ENCODE results near the gene TLCD3A. TPM values are rescaled to one million over a fixed set of nuclear protein-coding genes. Genes with fewer than 3 reads are reported as not detected.

The TLCD3A gene
- total and polyA plus RNA-seq, 9 of the 15 experiments (the other 6 are each of a cell fraction or from before 2014, with no cell fraction given), result 1.3 to 13.5 (median 7.3) TPM

DNA sequence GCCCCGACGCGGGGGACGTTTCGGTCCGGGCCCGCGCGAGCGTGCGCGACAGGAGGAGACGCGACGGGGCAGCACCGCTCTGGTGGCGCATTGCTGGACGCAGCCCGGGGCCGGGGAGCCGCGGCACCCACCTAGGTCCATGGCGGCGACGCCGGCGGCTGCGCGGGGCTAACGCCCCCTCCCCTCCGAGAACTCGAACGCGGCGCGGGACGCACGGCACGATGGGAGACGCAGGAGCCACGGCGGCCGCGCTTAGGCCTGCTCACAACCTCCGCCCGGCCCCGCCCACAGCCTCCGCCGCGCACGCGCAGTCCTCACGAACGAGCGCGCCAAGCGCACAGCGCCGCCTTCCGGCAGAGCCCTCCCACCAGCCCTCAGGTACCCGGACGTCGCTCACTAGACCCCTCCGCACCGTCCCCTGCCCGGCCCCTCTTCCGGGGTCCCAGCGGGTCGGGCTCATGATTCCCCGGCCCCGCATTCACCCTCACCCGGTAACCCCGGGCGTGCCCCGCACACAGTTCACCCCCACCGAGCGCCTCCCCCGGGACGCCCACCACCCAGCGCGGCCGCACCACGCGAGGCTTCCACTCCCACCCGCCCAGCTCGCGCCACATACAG lies 19.7 kb downstream of the TLCD3A start, which contains the start of gene GEMIN4 (continued):
- TF ChIP-seq, protein P1, sequence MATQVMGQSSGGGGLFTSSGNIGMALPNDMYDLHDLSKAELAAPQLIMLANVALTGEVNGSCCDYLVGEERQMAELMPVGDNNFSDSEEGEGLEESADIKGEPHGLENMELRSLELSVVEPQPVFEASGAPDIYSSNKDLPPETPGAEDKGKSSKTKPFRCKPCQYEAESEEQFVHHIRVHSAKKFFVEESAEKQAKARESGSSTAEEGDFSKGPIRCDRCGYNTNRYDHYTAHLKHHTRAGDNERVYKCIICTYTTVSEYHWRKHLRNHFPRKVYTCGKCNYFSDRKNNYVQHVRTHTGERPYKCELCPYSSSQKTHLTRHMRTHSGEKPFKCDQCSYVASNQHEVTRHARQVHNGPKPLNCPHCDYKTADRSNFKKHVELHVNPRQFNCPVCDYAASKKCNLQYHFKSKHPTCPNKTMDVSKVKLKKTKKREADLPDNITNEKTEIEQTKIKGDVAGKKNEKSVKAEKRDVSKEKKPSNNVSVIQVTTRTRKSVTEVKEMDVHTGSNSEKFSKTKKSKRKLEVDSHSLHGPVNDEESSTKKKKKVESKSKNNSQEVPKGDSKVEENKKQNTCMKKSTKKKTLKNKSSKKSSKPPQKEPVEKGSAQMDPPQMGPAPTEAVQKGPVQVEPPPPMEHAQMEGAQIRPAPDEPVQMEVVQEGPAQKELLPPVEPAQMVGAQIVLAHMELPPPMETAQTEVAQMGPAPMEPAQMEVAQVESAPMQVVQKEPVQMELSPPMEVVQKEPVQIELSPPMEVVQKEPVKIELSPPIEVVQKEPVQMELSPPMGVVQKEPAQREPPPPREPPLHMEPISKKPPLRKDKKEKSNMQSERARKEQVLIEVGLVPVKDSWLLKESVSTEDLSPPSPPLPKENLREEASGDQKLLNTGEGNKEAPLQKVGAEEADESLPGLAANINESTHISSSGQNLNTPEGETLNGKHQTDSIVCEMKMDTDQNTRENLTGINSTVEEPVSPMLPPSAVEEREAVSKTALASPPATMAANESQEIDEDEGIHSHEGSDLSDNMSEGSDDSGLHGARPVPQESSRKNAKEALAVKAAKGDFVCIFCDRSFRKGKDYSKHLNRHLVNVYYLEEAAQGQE (IDR thresholded peaks at IDR 0.05; ENCODE audit: borderline replicate concordance), result 0 out of 2 replicates have a peak, but pooled peaks have one; percentile 5
- TF ChIP-seq, protein P1 (CRISPR knock-in tag; IDR thresholded peaks at IDR 0.05; ENCODE audit: low read depth), result no peak
- TF ChIP-seq CBFA2T3 (IDR thresholded peaks at IDR 0.05), result no peak
- peak; percentile 42 for TF ChIP-seq TAF1 (IDR thresholded peaks at IDR 0.05; ENCODE audit: control insufficient read depth, extremely low read depth, insufficient read depth, low read length, severe bottlenecking)
- peak; percentile 57 for TF ChIP-seq TBP (optimal IDR thresholded peaks at IDR 0.05; ENCODE audit: low read depth, low read length)
- TF ChIP-seq POLR2B (IDR thresholded peaks at IDR 0.05; ENCODE audit: low read depth, partially characterized antibody), result peak; percentile 55
- TF ChIP-seq, protein P2, sequence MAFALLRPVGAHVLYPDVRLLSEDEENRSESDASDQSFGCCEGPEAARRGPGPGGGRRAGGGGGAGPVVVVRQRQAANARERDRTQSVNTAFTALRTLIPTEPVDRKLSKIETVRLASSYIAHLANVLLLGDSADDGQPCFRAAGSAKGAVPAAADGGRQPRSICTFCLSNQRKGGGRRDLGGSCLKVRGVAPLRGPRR (CRISPR knock-in tag; IDR thresholded peaks at IDR 0.05), result no peak
- no peak for TF ChIP-seq HMG20A (CRISPR knock-in tag; conservative IDR thresholded peaks at IDR 0.05)
- no peak for TF ChIP-seq TBL1XR1 (IDR thresholded peaks at IDR 0.05; ENCODE audit: low read length in 2 of 2)
- TF ChIP-seq, protein P3, sequence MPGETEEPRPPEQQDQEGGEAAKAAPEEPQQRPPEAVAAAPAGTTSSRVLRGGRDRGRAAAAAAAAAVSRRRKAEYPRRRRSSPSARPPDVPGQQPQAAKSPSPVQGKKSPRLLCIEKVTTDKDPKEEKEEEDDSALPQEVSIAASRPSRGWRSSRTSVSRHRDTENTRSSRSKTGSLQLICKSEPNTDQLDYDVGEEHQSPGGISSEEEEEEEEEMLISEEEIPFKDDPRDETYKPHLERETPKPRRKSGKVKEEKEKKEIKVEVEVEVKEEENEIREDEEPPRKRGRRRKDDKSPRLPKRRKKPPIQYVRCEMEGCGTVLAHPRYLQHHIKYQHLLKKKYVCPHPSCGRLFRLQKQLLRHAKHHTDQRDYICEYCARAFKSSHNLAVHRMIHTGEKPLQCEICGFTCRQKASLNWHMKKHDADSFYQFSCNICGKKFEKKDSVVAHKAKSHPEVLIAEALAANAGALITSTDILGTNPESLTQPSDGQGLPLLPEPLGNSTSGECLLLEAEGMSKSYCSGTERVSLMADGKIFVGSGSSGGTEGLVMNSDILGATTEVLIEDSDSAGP (CRISPR knock-in tag; IDR thresholded peaks at IDR 0.05), result no peak
- no peak for TF ChIP-seq ZNF24 (IDR thresholded peaks at IDR 0.05)
- TF ChIP-seq ZNF121 (CRISPR knock-in tag; conservative IDR thresholded peaks at IDR 0.05), result no peak
- TF ChIP-seq, protein P4, sequence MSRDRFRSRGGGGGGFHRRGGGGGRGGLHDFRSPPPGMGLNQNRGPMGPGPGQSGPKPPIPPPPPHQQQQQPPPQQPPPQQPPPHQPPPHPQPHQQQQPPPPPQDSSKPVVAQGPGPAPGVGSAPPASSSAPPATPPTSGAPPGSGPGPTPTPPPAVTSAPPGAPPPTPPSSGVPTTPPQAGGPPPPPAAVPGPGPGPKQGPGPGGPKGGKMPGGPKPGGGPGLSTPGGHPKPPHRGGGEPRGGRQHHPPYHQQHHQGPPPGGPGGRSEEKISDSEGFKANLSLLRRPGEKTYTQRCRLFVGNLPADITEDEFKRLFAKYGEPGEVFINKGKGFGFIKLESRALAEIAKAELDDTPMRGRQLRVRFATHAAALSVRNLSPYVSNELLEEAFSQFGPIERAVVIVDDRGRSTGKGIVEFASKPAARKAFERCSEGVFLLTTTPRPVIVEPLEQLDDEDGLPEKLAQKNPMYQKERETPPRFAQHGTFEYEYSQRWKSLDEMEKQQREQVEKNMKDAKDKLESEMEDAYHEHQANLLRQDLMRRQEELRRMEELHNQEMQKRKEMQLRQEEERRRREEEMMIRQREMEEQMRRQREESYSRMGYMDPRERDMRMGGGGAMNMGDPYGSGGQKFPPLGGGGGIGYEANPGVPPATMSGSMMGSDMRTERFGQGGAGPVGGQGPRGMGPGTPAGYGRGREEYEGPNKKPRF (IDR thresholded peaks at IDR 0.05; ENCODE audit: low read depth, low read length), result no peak
- no peak for TF ChIP-seq ZNF551 (CRISPR knock-in tag; IDR thresholded peaks at IDR 0.05)

Data from K562 (cell line).